Eye (tissue), 1 donor: ENCODE results near the gene PUM1.
"Not testable (repeated sequence)": the region's sequence is repeated elsewhere in the genome, so short reads cannot be mapped to it uniquely, and the experiment has no call there.

Experiments used
- DNase-seq: peaks from one replicate; pipeline ENCODE4 v3.0.0-alpha.2; 2015

Gene PUM1

GRCh38 chr1:31062867-31063380 lies 2.6 kb downstream of the PUM1 start:
- DNase-seq, result no peak

GRCh38 chr1:31062162-31062866 lies 3.2 kb downstream of the PUM1 start:
- not testable (repeated sequence) for DNase-seq

- DNase-seq, result no peak
Measured at GRCh38 chr1:31058012-31058411, 7.5 kb downstream of the PUM1 start.

GRCh38 chr1:31055953-31056352 lies 9.6 kb downstream of the PUM1 start:
- DNase-seq, result no peak

- no peak for DNase-seq
Measured at GRCh38 chr1:31055501-31055900, 10.0 kb downstream of the PUM1 start.

- no peak for DNase-seq
Measured at GRCh38 chr1:31054958-31055481, 10.5 kb downstream of the PUM1 start.

- no peak for DNase-seq
Measured at GRCh38 chr1:31054349-31054748, 11.2 kb downstream of the PUM1 start.

- DNase-seq, result not testable (repeated sequence)
Measured at GRCh38 chr1:31052613-31053012, 12.9 kb downstream of the PUM1 start.

GRCh38 chr1:31051611-31052010 lies 13.9 kb downstream of the PUM1 start:
- DNase-seq, result no peak

- not testable (repeated sequence) for DNase-seq
Measured at GRCh38 chr1:31047507-31047906, 18.0 kb downstream of the PUM1 start.

- no peak for DNase-seq
Measured at GRCh38 chr1:31043631-31044030, 21.9 kb downstream of the PUM1 start.

- no peak for DNase-seq
Measured at GRCh38 chr1:31042656-31043055, 22.9 kb downstream of the PUM1 start.

- DNase-seq, result no peak
Measured at GRCh38 chr1:31041529-31041928, 24.0 kb downstream of the PUM1 start.

GRCh38 chr1:31040038-31040437 lies 25.5 kb downstream of the PUM1 start:
- DNase-seq, result no peak

GRCh38 chr1:31038935-31039334 lies 26.6 kb downstream of the PUM1 start:
- not testable (repeated sequence) for DNase-seq

GRCh38 chr1:31038360-31038759 lies 27.2 kb downstream of the PUM1 start:
- DNase-seq, result no peak

GRCh38 chr1:31036749-31037500 lies 28.6 kb downstream of the PUM1 start:
- DNase-seq, result no peak

GRCh38 chr1:31033598-31033997 lies 31.9 kb downstream of the PUM1 start:
- no peak for DNase-seq

- DNase-seq, result no peak
Measured at GRCh38 chr1:31032266-31032665, 33.3 kb downstream of the PUM1 start.

GRCh38 chr1:31031330-31032143 lies 34.0 kb downstream of the PUM1 start:
- no peak for DNase-seq

GRCh38 chr1:31029026-31029425 lies 36.5 kb downstream of the PUM1 start:
- no peak for DNase-seq

- no peak for DNase-seq
Measured at GRCh38 chr1:31027693-31028526, 37.6 kb downstream of the PUM1 start.
